Measurements from ENCODE around the gene WDR86. TPM values are rescaled to one million over a fixed set of nuclear protein-coding genes. Genes with fewer than 3 reads are reported as not detected.

WDR86 gene
- polyA plus RNA-seq, 3 donors from 2014 or later = 0.75 to 2.2 (median 2.2) TPM

- peaks cover 0 to 14% (median 10%) of the 10 kb centered on the region in 6 donors for H3K9me3 Mint-ChIP-seq
- H3K4me1 Mint-ChIP-seq = peaks cover 0 to 3% of the 10 kb centered on the region in 2 donors
- H3K4me3 Mint-ChIP-seq = no peak overlapping the region
- H3K36me3 Mint-ChIP-seq = peaks cover 0 to 3% (median 3%) of the 10 kb centered on the region in 3 donors
- no peak for DNase-seq
- no peak overlapping the region for H3K27ac Mint-ChIP-seq
- peaks cover 8 to 29% (median 18%) of the 10 kb centered on the region in 3 donors for H3K27me3 Mint-ChIP-seq (ENCODE audit: low read depth in 3 of 3)
Observed at GRCh38 chr7:151415375-151416105, 5.7 kb upstream of the WDR86 start.

- Mint-ChIP-seq H3K27ac (no peak overlapping the region), H3K27me3 (ENCODE audit: low read depth in 3 of 3) (peaks cover 18 to 24% (median 20%) of the 10 kb centered on the region in 3 donors), H3K9me3 (peaks cover 0 to 7% (median 2%) of the 10 kb centered on the region in 6 donors), H3K4me3 (no peak overlapping the region), H3K4me1 (peaks cover 9 to 10% of the 10 kb centered on the region in 2 donors), H3K36me3 (no peaks in the 10 kb centered on the region)
- DNase-seq = no peak
Observed at GRCh38 chr7:151413241-151413640, 3.4 kb upstream of the WDR86 start.

GRCh38 chr7:151412318-151412717 is 2.5 kb upstream of the WDR86 start:
- Mint-ChIP-seq H3K4me3 (no peak overlapping the region), H3K27ac (no peak overlapping the region), H3K4me1 (peaks cover 9 to 10% of the 10 kb centered on the region in 2 donors), H3K36me3 (no peaks in the 10 kb centered on the region), H3K9me3 (no peaks in the 10 kb centered on the region), H3K27me3 (ENCODE audit: low read depth in 3 of 3) (peaks cover 14 to 24% (median 20%) of the 10 kb centered on the region in 3 donors)
- no peak for DNase-seq

- Mint-ChIP-seq H3K4me3 (no peak overlapping the region), H3K4me1 (peaks cover 9 to 10% of the 10 kb centered on the region in 2 donors), H3K27ac (peak overlapping the region in 2 of 6 donors; percentile 14 to 17), H3K36me3 (no peaks in the 10 kb centered on the region), H3K27me3 (ENCODE audit: low read depth in 3 of 3) (peaks cover 14 to 21% (median 20%) of the 10 kb centered on the region in 3 donors), H3K9me3 (no peaks in the 10 kb centered on the region)
- no peak for DNase-seq
Observed at GRCh38 chr7:151411551-151411950, 1.7 kb upstream of the WDR86 start.

GRCh38 chr7:151410405-151411390 is 860 bp upstream of the WDR86 start:
- no peaks in the 10 kb centered on the region for H3K9me3 Mint-ChIP-seq
- H3K27me3 Mint-ChIP-seq (ENCODE audit: low read depth in 3 of 3) = peaks cover 14 to 23% (median 21%) of the 10 kb centered on the region in 3 donors
- no peaks in the 10 kb centered on the region for H3K36me3 Mint-ChIP-seq
- H3K4me1 Mint-ChIP-seq = peaks cover 9 to 10% of the 10 kb centered on the region in 2 donors
- H3K4me3 Mint-ChIP-seq = peak overlapping the region; percentile 14 to 75 (median 44)
- DNase-seq = peak; percentile 10 to 31 (median 28)
- peak overlapping the region in 2 of 6 donors; percentile 34 to 49 for H3K27ac Mint-ChIP-seq

- no peaks in the 10 kb centered on the region for H3K9me3 Mint-ChIP-seq
- H3K36me3 Mint-ChIP-seq = no peaks in the 10 kb centered on the region
- H3K4me1 Mint-ChIP-seq = peaks cover 9 to 10% of the 10 kb centered on the region in 2 donors
- H3K4me3 Mint-ChIP-seq = peak overlapping the region; percentile 58 to 85 (median 71)
- peaks cover 14 to 24% (median 16%) of the 10 kb centered on the region in 3 donors for H3K27me3 Mint-ChIP-seq (ENCODE audit: low read depth in 3 of 3)
- peak; percentile 65 to 78 (median 77) for DNase-seq
- H3K27ac Mint-ChIP-seq = peak overlapping the region in 5 of 6 donors; percentile 19 to 90 (median 73)
Observed at GRCh38 chr7:151408839-151409666, 785 bp downstream of the WDR86 start.

GRCh38 chr7:151408498-151408838 is 1.4 kb downstream of the WDR86 start:
- Mint-ChIP-seq H3K36me3 (no peaks in the 10 kb centered on the region), H3K9me3 (no peaks in the 10 kb centered on the region), H3K27me3 (ENCODE audit: low read depth in 3 of 3) (peaks cover 14 to 24% (median 16%) of the 10 kb centered on the region in 3 donors), H3K27ac (peak overlapping the region in 5 of 6 donors; percentile 43 to 90 (median 73)), H3K4me1 (peaks cover 9 to 10% of the 10 kb centered on the region in 2 donors), H3K4me3 (peak overlapping the region; percentile 58 to 85 (median 71))
- DNase-seq = no peak

GRCh38 chr7:151406886-151407583 is 2.8 kb downstream of the WDR86 start:
- Mint-ChIP-seq H3K27ac (peak overlapping the region in 1 of 6 donors; percentile 56), H3K4me3 (no peak overlapping the region), H3K36me3 (no peaks in the 10 kb centered on the region), H3K27me3 (ENCODE audit: low read depth in 3 of 3) (peaks cover 9 to 21% (median 9%) of the 10 kb centered on the region in 3 donors), H3K4me1 (peaks cover 9 to 10% of the 10 kb centered on the region in 2 donors), H3K9me3 (no peaks in the 10 kb centered on the region)
- DNase-seq = no peak

- DNase-seq = no peak
- Mint-ChIP-seq H3K4me1 (peaks cover 9% of the 10 kb centered on the region in 2 donors), H3K4me3 (no peak overlapping the region), H3K27ac (peak overlapping the region in 1 of 6 donors; percentile 56), H3K27me3 (ENCODE audit: low read depth in 3 of 3) (peaks cover 5 to 17% (median 7%) of the 10 kb centered on the region in 3 donors), H3K36me3 (no peaks in the 10 kb centered on the region), H3K9me3 (no peaks in the 10 kb centered on the region)
Observed at GRCh38 chr7:151406051-151406875, 3.6 kb downstream of the WDR86 start.

- Mint-ChIP-seq H3K9me3 (no peaks in the 10 kb centered on the region), H3K4me3 (no peak overlapping the region), H3K27me3 (ENCODE audit: low read depth in 3 of 3) (peaks cover 0 to 16% (median 1%) of the 10 kb centered on the region in 3 donors), H3K4me1 (peaks cover 7 to 9% of the 10 kb centered on the region in 2 donors), H3K36me3 (no peaks in the 10 kb centered on the region), H3K27ac (peak overlapping the region in 1 of 6 donors; percentile 36)
- DNase-seq = no peak
Observed at GRCh38 chr7:151405588-151405987, 4.2 kb downstream of the WDR86 start.

- Mint-ChIP-seq H3K4me1 (peaks cover 7 to 9% of the 10 kb centered on the region in 2 donors), H3K9me3 (no peaks in the 10 kb centered on the region)
- no peak for DNase-seq
Observed at GRCh38 chr7:151405056-151405455, 4.8 kb downstream of the WDR86 start.

More at GRCh38 chr7:151405056-151405455, 4.8 kb downstream of the WDR86 start:
- Mint-ChIP-seq H3K27ac (no peak overlapping the region), H3K4me3 (no peak overlapping the region), H3K27me3 (ENCODE audit: low read depth in 3 of 3) (peaks cover 0 to 12% (median 1%) of the 10 kb centered on the region in 3 donors), H3K36me3 (no peaks in the 10 kb centered on the region)

All from immature natural killer cell (primary cell).